NT2/D1 (cell line): ENCODE results near the gene SEC14L1.
"Not testable (repeated sequence)": the region's sequence is repeated elsewhere in the genome, so short reads cannot be mapped to it uniquely, and the experiment has no call there.

Experiments used
- DNase-seq: peaks from one replicate; pipeline ENCODE4 v3.0.0-alpha.2; 2011; ENCODE audit warnings: low read depth, low spot score
- H3K27me3 ChIP-seq: 2 replicates; pipeline ENCODE4 v1.6.0; 2011; ENCODE audit warnings: mild to moderate bottlenecking; ENCODE audit not compliant: insufficient read length, insufficient read depth
- H3K36me3 ChIP-seq: 2 replicates; pipeline ENCODE4 v1.6.1; 2011; ENCODE audit warnings: mild to moderate bottlenecking, low read length, mixed read lengths; ENCODE audit not compliant: insufficient read depth, insufficient read length
- H3K4me1 ChIP-seq: 2 replicates; pipeline ENCODE4 v1.5.1; 2011; ENCODE audit not compliant: insufficient read depth, insufficient read length
- H3K4me3 ChIP-seq: 2 replicates; pipeline ENCODE4 v1.5.1; 2011; ENCODE audit warnings: low read depth; ENCODE audit not compliant: insufficient read length
- H3K9ac ChIP-seq: 2 replicates; pipeline ENCODE4 v1.6.0; 2011; ENCODE audit warnings: low read depth; ENCODE audit not compliant: insufficient read length
- H3K9me3 ChIP-seq: 2 replicates; pipeline ENCODE4 v1.5.1; 2011; ENCODE audit warnings: mild to moderate bottlenecking, low read length; ENCODE audit not compliant: insufficient read depth
- SUZ12 ChIP-seq: IDR thresholded peaks from 2 replicates; pipeline ENCODE4 v1.6.1; 2011; ENCODE audit not compliant: insufficient read length, insufficient read depth; ENCODE audit errors: extremely low read depth
- YY1 ChIP-seq: IDR thresholded peaks from 2 replicates; pipeline ENCODE4 v1.6.1; 2011; ENCODE audit not compliant: insufficient read length, insufficient read depth
- ZNF274 ChIP-seq: IDR thresholded peaks from 2 replicates; pipeline ENCODE4 v1.6.1; 2011; ENCODE audit warnings: mild to moderate bottlenecking, low read depth, low read length

SEC14L1 gene

DNA sequence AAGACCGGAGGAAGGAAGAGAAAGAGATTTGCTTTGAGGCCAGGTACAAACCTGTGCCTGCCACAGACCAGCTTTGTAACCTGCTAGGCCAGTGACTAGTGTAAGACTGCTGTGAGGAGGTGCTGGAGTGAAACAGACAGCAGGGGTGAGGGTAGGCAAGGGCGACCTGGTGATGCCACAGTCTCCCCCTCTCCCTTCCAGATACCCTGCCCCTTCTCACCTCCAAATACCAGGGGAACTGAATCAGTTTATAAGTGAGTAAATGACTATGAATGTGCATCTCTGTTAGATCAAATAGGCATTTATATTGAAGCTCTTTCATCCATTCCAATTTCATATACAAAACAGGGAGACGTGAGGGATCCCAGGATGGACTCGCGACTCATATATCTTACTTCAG, 9.4 kb downstream of the SEC14L1 start:
- no peak for TF ChIP-seq SUZ12
- TF ChIP-seq ZNF274: no peak
- DNase-seq: no peak
- peaks cover 19% of the 10 kb centered on the region for H3K4me1 ChIP-seq
- H3K4me3 ChIP-seq: no peak overlapping the region
- peaks cover 61% of the 10 kb centered on the region for H3K36me3 ChIP-seq
- no peaks in the 10 kb centered on the region for H3K9me3 ChIP-seq
- H3K9ac ChIP-seq: no peak overlapping the region
- H3K27me3 ChIP-seq: no peaks in the 10 kb centered on the region

DNA sequence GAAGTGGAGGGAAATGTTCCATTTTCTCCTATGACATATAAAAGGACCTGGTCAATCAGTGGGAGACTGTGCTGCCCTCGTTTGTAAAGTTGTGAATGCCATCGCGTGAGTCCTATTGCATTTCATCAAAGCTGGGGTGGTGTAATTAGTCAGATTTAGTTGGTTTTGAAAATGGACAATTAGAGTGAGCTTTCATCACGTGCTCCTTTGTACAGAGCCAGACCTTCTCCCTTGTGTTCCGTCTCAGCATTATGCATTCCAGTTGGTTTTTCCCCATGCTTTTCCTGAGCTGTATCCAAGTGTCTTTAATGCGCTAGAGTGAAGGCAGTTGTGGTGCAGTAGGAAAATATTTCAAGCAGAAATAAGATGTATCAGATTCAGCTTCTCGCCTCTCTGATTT, 10.4 kb downstream of the SEC14L1 start:
- TF ChIP-seq ZNF274 (no peak), YY1 (no peak), SUZ12 (no peak)

DNA sequence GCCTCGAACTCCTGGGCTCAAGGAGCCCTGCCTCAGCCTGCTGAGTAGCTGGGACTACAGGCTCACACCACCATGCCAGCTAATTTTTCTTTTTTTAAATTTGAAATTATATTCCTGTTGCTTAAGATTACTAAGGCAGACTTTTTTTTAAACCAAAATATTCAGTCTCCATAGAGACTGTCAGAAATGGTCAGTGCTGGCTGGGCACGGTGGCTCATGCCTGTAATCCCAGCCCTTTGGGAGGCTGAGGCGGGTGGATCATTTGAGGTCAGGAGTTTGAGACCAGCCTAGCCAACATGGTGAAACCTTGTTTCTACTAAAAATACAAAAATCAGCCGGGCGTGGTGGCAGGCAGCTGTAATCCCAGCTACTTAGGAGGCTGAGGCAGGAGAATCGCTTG, 11.3 kb downstream of the SEC14L1 start:
- not testable (repeated sequence) for H3K4me3 ChIP-seq, DNase-seq, H3K9ac ChIP-seq, H3K27me3 ChIP-seq, H3K9me3 ChIP-seq, H3K4me1 ChIP-seq
- H3K36me3 ChIP-seq: peaks cover 47% of the 10 kb centered on the region

More for the DNA sequence above, 10.4 kb downstream of the SEC14L1 start:
- H3K4me3 ChIP-seq: no peak overlapping the region
- peaks cover 54% of the 10 kb centered on the region for H3K36me3 ChIP-seq
- DNase-seq: no peak
- H3K9me3 ChIP-seq: no peaks in the 10 kb centered on the region
- no peak overlapping the region for H3K9ac ChIP-seq
- H3K4me1 ChIP-seq: peaks cover 11% of the 10 kb centered on the region
- no peaks in the 10 kb centered on the region for H3K27me3 ChIP-seq

DNA sequence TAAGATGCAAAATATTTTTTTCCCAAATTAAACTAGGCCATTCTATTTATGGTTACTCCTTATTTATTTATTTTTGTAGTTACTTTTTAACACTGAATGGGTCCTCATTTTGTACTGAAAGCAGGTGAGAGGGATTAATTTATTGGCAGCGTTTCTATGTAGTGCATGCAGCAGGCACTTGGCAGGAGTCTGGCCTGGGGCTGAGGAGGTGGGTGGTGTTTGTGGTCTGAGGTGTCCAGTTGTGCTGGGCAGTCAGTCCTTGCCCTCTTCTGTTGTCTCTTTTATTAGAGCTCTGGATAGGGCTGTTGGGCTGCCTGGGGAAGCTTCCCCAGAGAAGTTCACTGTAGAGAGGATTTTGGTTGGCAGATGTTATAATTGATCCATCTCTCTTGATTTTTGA, 12.7 kb downstream of the SEC14L1 start:
- no peak overlapping the region for H3K4me3 ChIP-seq
- no peaks in the 10 kb centered on the region for H3K27me3 ChIP-seq
- TF ChIP-seq YY1 (no peak), ZNF274 (no peak), SUZ12 (no peak)
- no peak for DNase-seq
- H3K9me3 ChIP-seq: no peaks in the 10 kb centered on the region
- H3K4me1 ChIP-seq: peaks cover 5% of the 10 kb centered on the region
- H3K36me3 ChIP-seq: peaks cover 33% of the 10 kb centered on the region
- H3K9ac ChIP-seq: no peak overlapping the region

DNA sequence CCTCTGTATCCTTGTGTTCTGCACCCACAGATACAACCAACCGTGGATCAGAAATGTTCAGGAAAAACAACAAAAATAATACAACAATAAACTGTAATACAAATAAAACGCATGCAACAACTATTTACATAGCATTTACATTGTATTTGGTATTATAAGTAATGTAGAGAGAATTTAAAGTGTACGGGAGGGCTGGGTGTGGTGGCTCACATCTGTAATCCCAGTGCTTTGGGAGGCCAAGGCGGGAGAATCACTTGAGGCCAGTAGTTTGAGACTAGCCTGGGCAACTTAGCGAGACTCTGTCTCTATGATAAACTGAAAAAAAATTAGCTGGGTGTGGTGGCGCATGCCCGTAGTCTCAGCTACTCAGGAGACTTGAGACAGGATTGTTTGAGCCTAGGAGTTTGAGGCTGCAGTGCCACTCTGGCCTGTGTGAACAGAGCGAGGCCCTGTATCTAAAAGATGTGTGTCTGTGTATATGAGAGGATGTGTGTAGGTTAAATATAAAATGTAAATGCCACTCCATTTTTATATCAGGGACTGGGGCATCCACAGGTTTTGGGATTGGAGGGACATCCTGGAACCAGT, 13.3 kb downstream of the SEC14L1 start:
- H3K4me3 ChIP-seq: no peak overlapping the region
- no peaks in the 10 kb centered on the region for H3K9me3 ChIP-seq
- peaks cover 1% of the 10 kb centered on the region for H3K4me1 ChIP-seq
- TF ChIP-seq SUZ12: no peak
- no peak for TF ChIP-seq ZNF274
- TF ChIP-seq YY1: no peak
- no peaks in the 10 kb centered on the region for H3K27me3 ChIP-seq
- no peak for DNase-seq
- H3K36me3 ChIP-seq: peaks cover 26% of the 10 kb centered on the region
- H3K9ac ChIP-seq: no peak overlapping the region

DNA sequence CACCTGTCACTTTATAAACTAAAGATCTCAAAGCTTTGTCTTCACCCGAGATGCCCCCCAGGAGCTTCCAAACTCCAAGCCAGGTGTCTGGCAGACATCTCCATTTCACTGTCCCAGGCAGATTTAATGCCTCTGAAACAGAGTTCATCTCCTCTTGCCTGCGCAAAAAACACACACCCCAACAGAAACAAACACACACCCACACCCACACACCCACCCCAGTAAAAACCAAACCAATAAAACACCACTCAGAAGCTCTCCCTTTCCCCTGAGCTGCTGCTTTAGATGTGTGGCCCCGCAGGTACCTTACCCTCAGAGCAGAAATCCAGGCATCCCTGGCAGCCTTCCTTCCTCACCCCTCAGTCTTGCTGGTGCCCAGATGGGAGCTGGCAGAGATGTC, 14.4 kb downstream of the SEC14L1 start:
- Histone ChIP-seq H3K36me3 (peaks cover 18% of the 10 kb centered on the region), H3K27me3 (no peaks in the 10 kb centered on the region), H3K4me3 (no peak overlapping the region), H3K4me1 (no peaks in the 10 kb centered on the region), H3K9ac (no peak overlapping the region), H3K9me3 (no peaks in the 10 kb centered on the region)
- TF ChIP-seq YY1 (no peak), ZNF274 (no peak), SUZ12 (no peak)
- DNase-seq: no peak

DNA sequence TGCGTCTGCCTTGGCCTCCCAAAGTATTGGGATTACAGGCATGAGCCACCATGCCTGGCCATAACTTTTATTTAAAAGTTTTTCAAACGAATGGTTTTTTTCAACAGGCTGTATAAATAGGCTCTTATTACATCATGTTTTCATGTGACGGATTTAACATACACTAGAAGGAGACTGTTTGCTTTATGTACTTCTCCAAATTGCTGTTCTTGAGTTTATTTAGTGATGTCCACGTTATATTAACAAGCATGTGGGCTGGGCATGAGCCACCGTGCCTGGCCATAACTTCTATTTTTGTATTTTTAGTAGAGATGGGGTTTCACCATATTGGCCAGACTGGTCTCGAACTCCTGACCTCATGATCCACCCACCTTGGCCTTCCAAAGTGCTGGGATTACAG, 17.0 kb downstream of the SEC14L1 start:
- not testable (repeated sequence) for H3K4me3 ChIP-seq, DNase-seq, H3K36me3 ChIP-seq, H3K9me3 ChIP-seq, H3K4me1 ChIP-seq, H3K27me3 ChIP-seq, H3K9ac ChIP-seq

DNA sequence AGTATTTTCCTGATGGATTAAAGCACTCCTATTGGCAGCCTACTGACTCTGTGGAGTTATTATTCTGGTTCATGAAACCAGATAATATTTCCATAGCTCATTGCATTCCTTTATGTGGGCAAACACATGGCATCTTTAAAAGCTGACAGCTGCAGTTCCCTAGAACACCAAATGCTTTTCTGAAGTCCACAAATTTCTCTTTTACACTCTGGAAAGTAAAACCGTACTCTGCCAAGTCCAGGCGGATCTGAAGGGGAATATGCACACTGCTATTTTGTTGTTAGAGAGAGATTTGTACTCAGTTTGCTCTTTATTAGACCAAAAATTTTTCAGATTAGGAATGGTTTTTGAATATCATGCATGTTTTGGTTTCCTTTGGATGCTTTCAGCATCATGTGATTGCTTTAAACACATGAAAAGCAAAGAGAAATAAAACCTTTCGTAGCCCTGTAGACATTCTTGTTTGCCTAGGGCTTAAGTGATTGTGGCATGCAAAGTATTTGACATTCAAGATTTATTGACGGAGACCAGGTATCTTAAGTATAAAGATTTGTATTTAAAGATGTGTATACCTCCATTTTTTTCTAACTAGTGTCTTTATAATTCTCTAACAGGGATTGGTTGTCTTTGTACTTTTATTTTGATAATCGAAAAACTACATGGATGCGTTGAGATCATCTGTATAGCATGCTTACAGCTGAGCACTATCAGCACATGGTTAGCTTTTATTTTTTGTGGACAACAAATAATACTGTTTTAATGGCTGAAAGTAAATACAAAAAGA, 19.5 kb downstream of the SEC14L1 start:
- TF ChIP-seq ZNF274: no peak
- TF ChIP-seq SUZ12: no peak
- no peak for TF ChIP-seq YY1
- no peak overlapping the region for H3K9ac ChIP-seq
- peaks cover 16% of the 10 kb centered on the region for H3K4me1 ChIP-seq
- H3K9me3 ChIP-seq: no peaks in the 10 kb centered on the region
- H3K27me3 ChIP-seq: no peaks in the 10 kb centered on the region
- H3K36me3 ChIP-seq: peaks cover 6% of the 10 kb centered on the region
- H3K4me3 ChIP-seq: no peak overlapping the region
- no peak for DNase-seq
